Measurements from ENCODE around the gene ADCYAP1. TPM values are rescaled to one million over a fixed set of nuclear protein-coding genes. Genes with fewer than 3 reads are reported as not detected.

ADCYAP1 gene
- total RNA-seq, 1 experiment from 2014 or later, result not detected

DNA sequence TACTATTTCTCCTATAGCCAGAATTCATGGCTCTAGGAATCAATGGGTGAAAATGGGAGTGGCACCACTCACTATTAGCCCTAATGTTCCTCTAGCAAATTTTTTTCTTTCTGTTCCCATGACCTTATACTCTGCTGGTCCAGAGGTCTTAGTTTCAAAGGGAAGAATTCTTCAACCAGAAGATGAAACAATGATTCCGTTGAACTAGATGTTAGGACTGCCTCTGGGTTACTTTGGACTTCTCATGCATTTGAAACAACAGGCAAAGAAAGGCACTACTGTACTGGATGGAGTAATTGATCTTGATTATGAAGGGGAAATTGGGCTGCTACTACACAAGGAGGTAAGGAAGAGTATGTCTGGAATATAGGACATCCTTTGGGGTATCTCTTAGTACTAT lies 18.6 kb upstream of the ADCYAP1 start:
- no peaks in the 10 kb centered on the region for H3K4me1 Mint-ChIP-seq (ENCODE audit: low read depth, unreplicated experiment)
- Histone ChIP-seq H3K4me3 (ENCODE audit: low read depth, low read length) (no peak overlapping the region), H3K36me3 (ENCODE audit: control insufficient read depth, insufficient read depth, low read length) (no peaks in the 10 kb centered on the region), H3K9me3 (no peaks in the 10 kb centered on the region), H3K4me1 (no peaks in the 10 kb centered on the region), H3K27me3 (replicated peaks; ENCODE audit: control insufficient read depth, insufficient read depth, low read length) (no peaks in the 10 kb centered on the region)
- ChIA-PET CTCF (no interaction called here), POLR2A (no interaction called here)
- BruUV-seq (replicated peaks), result no TSS peak
- peaks cover 7% of the 10 kb centered on the region for H3K27me3 Mint-ChIP-seq (ENCODE audit: insufficient read depth, unreplicated experiment)
- no peaks in the 10 kb centered on the region for H3K36me3 Mint-ChIP-seq (ENCODE audit: insufficient read depth, unreplicated experiment)
- H3K27ac Mint-ChIP-seq (ENCODE audit: unreplicated experiment), result no peak overlapping the region
- H3K9me3 Mint-ChIP-seq (ENCODE audit: unreplicated experiment), result no peaks in the 10 kb centered on the region
- TF ChIP-seq CTCF (IDR thresholded peaks at IDR 0.05; ENCODE audit: insufficient read depth in 1 of 2, low read depth in 1 of 2, low read length in 1 of 2, severe bottlenecking in 1 of 2, unreplicated experiment in 1 of 2), result no peak
- intact Hi-C loops (cut with micrococcal nuclease; ENCODE audit: unreplicated experiment), result no loop called here
- no peak for DNase-seq
- no peak overlapping the region for H3K4me3 Mint-ChIP-seq (ENCODE audit: unreplicated experiment)

DNA sequence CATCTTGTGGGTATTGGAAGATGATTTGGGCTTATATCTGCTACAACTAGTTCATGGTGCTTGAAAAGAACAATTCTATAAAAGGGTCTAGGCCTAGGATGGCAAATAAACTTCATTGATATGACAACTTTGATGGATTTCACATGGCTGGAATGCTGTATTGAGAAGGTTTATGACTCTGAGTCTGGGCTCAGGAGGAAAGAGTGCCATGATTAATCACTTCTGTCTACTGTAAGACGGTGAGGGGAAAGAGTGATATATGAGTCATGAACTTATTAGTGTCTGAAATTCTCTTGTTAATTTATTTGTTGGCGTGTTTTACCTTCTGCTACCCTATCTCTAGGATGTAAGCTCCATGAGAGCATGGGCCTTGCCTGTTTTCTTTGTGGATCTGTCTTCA lies 17.0 kb upstream of the ADCYAP1 start:
- CTCF ChIA-PET, result no interaction called here
- peaks cover 7% of the 10 kb centered on the region for H3K27me3 Mint-ChIP-seq (ENCODE audit: insufficient read depth, unreplicated experiment)

DNA sequence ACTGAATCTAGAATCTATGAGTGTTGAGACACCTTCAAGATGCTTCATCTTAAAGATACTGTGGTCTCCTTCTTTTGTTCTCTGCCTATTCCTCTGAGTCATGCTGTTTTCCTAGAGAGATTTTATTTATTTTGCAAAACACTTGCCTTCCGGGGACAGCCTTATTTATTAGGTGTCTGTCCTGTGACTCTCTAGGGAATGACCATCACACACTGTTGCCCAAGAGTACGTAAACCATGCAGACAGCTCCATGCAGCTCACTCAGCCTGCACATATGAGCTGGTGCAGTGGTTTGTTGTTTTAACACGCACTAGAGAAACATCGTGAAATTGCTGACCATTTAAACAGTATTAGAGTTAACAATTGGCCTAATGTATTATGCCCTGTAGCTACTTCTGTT lies 12.4 kb upstream of the ADCYAP1 start:
- CTCF ChIA-PET, result no interaction called here
- Mint-ChIP-seq H3K9me3 (ENCODE audit: unreplicated experiment) (no peaks in the 10 kb centered on the region), H3K4me3 (ENCODE audit: unreplicated experiment) (no peak overlapping the region), H3K36me3 (ENCODE audit: insufficient read depth, unreplicated experiment) (no peaks in the 10 kb centered on the region), H3K27me3 (ENCODE audit: insufficient read depth, unreplicated experiment) (peaks cover 2% of the 10 kb centered on the region), H3K27ac (ENCODE audit: unreplicated experiment) (no peak overlapping the region), H3K4me1 (ENCODE audit: low read depth, unreplicated experiment) (no peaks in the 10 kb centered on the region)
- Histone ChIP-seq H3K9me3 (no peaks in the 10 kb centered on the region), H3K36me3 (ENCODE audit: control insufficient read depth, insufficient read depth, low read length) (no peaks in the 10 kb centered on the region), H3K27me3 (replicated peaks; ENCODE audit: control insufficient read depth, insufficient read depth, low read length) (no peaks in the 10 kb centered on the region), H3K4me1 (no peaks in the 10 kb centered on the region), H3K4me3 (ENCODE audit: low read depth, low read length) (no peak overlapping the region)
- no peak for DNase-seq
- intact Hi-C loops (cut with micrococcal nuclease; ENCODE audit: unreplicated experiment), result no loop called here
- no peak for TF ChIP-seq CTCF (IDR thresholded peaks at IDR 0.05; ENCODE audit: insufficient read depth in 1 of 2, low read depth in 1 of 2, low read length in 1 of 2, severe bottlenecking in 1 of 2, unreplicated experiment in 1 of 2)
- no TSS peak for BruUV-seq (replicated peaks)
- POLR2A ChIA-PET, result no interaction called here

More for the DNA sequence above, 17.0 kb upstream of the ADCYAP1 start:
- Mint-ChIP-seq H3K4me3 (ENCODE audit: unreplicated experiment) (no peak overlapping the region), H3K4me1 (ENCODE audit: low read depth, unreplicated experiment) (no peaks in the 10 kb centered on the region), H3K27ac (ENCODE audit: unreplicated experiment) (no peak overlapping the region), H3K9me3 (ENCODE audit: unreplicated experiment) (no peaks in the 10 kb centered on the region), H3K36me3 (ENCODE audit: insufficient read depth, unreplicated experiment) (no peaks in the 10 kb centered on the region)
- BruUV-seq (replicated peaks), result no TSS peak
- no peaks in the 10 kb centered on the region for H3K36me3 ChIP-seq (ENCODE audit: control insufficient read depth, insufficient read depth, low read length)
- H3K9me3 ChIP-seq, result no peaks in the 10 kb centered on the region
- DNase-seq, result no peak
- TF ChIP-seq CTCF (IDR thresholded peaks at IDR 0.05; ENCODE audit: insufficient read depth in 1 of 2, low read depth in 1 of 2, low read length in 1 of 2, severe bottlenecking in 1 of 2, unreplicated experiment in 1 of 2), result no peak
- no peaks in the 10 kb centered on the region for H3K27me3 ChIP-seq (replicated peaks; ENCODE audit: control insufficient read depth, insufficient read depth, low read length)
- intact Hi-C loops (cut with micrococcal nuclease; ENCODE audit: unreplicated experiment), result no loop called here
- H3K4me1 ChIP-seq, result no peaks in the 10 kb centered on the region
- H3K4me3 ChIP-seq (ENCODE audit: low read depth, low read length), result no peak overlapping the region
- POLR2A ChIA-PET, result no interaction called here

Data from Caco-2 (cell line).